Transverse colon (tissue), 4 donors: Measurements from ENCODE around the gene ECSIT.
A peak's percentile ranks its signal among the peaks of the same experiment; 100 is the strongest.

Experiments
- POLR2AphosphoS5 ChIP-seq, 3 donors: sonication (generic); formaldehyde crosslinking; IDR thresholded peaks; one replicate each; pipeline ENCODE4 v1.6.1; 2016; ENCODE audit warnings: antibody characterized with exemption in 3 of 3
- TF ChIP-seq, protein P1 (sequence below), 5 experiments: fragments of 200-600 bp in 3 of 5; fragments of 450-650 bp in 2 of 5; sonication (generic) in 3 of 5; IDR thresholded peaks; 1 replicate in 2 of 5; 2 replicates in 3 of 5; pipeline ENCODE4 v1.5.1; 2016 to 2017; ENCODE audit warnings: antibody characterized with exemption in 5 of 5, inconsistent platforms in 3 of 5, mild to moderate bottlenecking in 2 of 5, moderate library complexity in 1 of 5

GRCh38 chr19:11496391-11497163 lies 32.4 kb downstream of the ECSIT start:
- TF ChIP-seq POLR2AphosphoS5 (IDR thresholded peaks at IDR 0.05), result no peak
- TF ChIP-seq, protein P1, sequence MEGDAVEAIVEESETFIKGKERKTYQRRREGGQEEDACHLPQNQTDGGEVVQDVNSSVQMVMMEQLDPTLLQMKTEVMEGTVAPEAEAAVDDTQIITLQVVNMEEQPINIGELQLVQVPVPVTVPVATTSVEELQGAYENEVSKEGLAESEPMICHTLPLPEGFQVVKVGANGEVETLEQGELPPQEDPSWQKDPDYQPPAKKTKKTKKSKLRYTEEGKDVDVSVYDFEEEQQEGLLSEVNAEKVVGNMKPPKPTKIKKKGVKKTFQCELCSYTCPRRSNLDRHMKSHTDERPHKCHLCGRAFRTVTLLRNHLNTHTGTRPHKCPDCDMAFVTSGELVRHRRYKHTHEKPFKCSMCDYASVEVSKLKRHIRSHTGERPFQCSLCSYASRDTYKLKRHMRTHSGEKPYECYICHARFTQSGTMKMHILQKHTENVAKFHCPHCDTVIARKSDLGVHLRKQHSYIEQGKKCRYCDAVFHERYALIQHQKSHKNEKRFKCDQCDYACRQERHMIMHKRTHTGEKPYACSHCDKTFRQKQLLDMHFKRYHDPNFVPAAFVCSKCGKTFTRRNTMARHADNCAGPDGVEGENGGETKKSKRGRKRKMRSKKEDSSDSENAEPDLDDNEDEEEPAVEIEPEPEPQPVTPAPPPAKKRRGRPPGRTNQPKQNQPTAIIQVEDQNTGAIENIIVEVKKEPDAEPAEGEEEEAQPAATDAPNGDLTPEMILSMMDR (IDR thresholded peaks at IDR 0.05), result peak; percentile 62 to 72 (median 65)
